Type B pancreatic cell (in vitro differentiated cells): ENCODE results near the gene SPINK1. TPM values are rescaled to one million over a fixed set of nuclear protein-coding genes. Genes with fewer than 3 reads are reported as not detected.

Experiments
- DNase-seq: peaks from one replicate; pipeline ENCODE4 v3.0.0; 2021; ENCODE audit warnings: mixed read lengths; ENCODE audit not compliant: unreplicated experiment; ENCODE audit errors: extremely low spot score
- H3K27ac Mint-ChIP-seq: 2 replicates; pipeline ENCODE4 v1.8.0; 2021; ENCODE audit warnings: mild to moderate bottlenecking, mixed read lengths
- H3K27me3 Mint-ChIP-seq: 2 replicates; pipeline ENCODE4 v1.8.0; 2021; ENCODE audit warnings: mixed read lengths
- H3K36me3 Mint-ChIP-seq: 2 replicates; pipeline ENCODE4 v1.8.0; 2021; ENCODE audit warnings: mixed read lengths
- H3K4me1 Mint-ChIP-seq: one replicate; pipeline ENCODE4 v1.8.0; 2021; ENCODE audit warnings: mixed read lengths; ENCODE audit not compliant: unreplicated experiment
- H3K4me3 Mint-ChIP-seq: 2 replicates; pipeline ENCODE4 v1.8.0; 2021; ENCODE audit warnings: mild to moderate bottlenecking, mixed read lengths
- H3K9me3 Mint-ChIP-seq: 2 replicates; pipeline ENCODE4 v1.8.0; 2021; ENCODE audit warnings: mixed read lengths
- total RNA-seq: library from RNA; stranded (reverse); gene quantifications from 2 replicates; pipeline ENCODE4 v1.2.1, GENCODE V29; 2021; ENCODE audit warnings: low replicate concordance
- TF ChIP-seq, protein P1 (sequence below): fragments of 200-600 bp; sonication (generic); conservative IDR thresholded peaks from 2 replicates; pipeline ENCODE4 v1.5.0; 2021; ENCODE audit warnings: antibody characterized with exemption, mild to moderate bottlenecking

Gene SPINK1
- total RNA-seq, 1 donor from 2014 or later: 930 TPM

DNA sequence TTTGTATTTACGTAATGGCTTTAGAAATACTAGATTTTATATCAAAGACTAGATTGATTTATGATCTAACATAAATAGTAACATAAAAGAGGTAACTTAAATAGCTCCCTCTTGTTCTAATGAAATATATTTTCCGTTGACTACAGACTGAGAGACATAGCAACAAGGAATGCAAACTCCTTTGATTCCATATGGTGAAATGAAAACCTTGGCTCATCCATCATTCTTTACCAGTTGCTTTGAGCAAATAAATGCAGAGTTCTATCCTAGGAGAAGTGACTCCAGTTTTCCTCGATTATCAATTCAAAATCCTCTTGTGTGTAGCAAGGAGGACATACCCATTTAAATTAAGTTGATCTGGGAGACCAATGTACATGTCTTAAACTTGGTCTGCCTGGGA, 31.0 kb downstream of the SPINK1 start:
- no peaks in the 10 kb centered on the region for H3K36me3 Mint-ChIP-seq
- no peaks in the 10 kb centered on the region for H3K4me1 Mint-ChIP-seq
- no peaks in the 10 kb centered on the region for H3K9me3 Mint-ChIP-seq
- H3K27ac Mint-ChIP-seq: no peak overlapping the region
- TF ChIP-seq, protein P1, sequence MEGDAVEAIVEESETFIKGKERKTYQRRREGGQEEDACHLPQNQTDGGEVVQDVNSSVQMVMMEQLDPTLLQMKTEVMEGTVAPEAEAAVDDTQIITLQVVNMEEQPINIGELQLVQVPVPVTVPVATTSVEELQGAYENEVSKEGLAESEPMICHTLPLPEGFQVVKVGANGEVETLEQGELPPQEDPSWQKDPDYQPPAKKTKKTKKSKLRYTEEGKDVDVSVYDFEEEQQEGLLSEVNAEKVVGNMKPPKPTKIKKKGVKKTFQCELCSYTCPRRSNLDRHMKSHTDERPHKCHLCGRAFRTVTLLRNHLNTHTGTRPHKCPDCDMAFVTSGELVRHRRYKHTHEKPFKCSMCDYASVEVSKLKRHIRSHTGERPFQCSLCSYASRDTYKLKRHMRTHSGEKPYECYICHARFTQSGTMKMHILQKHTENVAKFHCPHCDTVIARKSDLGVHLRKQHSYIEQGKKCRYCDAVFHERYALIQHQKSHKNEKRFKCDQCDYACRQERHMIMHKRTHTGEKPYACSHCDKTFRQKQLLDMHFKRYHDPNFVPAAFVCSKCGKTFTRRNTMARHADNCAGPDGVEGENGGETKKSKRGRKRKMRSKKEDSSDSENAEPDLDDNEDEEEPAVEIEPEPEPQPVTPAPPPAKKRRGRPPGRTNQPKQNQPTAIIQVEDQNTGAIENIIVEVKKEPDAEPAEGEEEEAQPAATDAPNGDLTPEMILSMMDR: no peak
- no peak overlapping the region for H3K4me3 Mint-ChIP-seq
- peaks cover 6% of the 10 kb centered on the region for H3K27me3 Mint-ChIP-seq
- DNase-seq: no peak

DNA sequence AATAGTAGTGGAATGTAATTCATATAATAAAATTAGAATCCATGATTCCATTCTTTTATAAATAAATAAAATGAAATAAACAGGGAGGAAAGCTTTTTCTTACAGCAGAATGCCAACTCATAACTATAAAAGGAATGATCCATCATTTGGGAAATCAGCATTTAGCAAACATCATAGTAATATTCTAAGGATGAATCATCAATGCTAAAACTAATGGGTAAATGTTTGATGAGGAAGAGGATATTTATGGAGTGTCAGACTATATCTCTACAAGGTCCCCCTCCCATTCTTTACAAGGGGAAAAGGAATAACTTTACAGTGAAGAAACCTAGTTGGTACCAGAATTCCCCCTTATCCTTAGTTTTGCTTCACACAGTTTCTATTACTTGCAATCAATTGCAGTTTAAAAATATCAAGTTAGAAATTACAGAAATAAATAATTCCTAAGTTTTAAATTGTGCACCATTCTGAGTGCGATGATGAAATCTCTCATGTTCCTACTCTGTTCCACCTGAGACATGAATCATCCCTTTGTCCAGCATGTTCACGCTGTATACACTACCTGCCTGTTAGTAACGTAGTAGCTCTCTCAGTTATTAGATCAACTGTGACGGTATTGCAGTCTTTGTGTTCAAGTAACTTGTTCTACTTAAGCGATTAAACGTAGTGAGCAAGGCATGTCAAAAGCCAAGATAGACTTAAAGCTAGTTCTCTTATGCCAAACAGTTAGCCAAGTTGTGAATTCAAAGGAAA, 34.7 kb downstream of the SPINK1 start:
- DNase-seq: no peak
- Mint-ChIP-seq H3K4me3 (no peak overlapping the region), H3K4me1 (no peaks in the 10 kb centered on the region), H3K9me3 (no peaks in the 10 kb centered on the region), H3K36me3 (no peaks in the 10 kb centered on the region), H3K27ac (no peak overlapping the region), H3K27me3 (peaks cover 6% of the 10 kb centered on the region)
- TF ChIP-seq, protein P1: no peak

- no peaks in the 10 kb centered on the region for H3K27me3 Mint-ChIP-seq
- no peaks in the 10 kb centered on the region for H3K4me1 Mint-ChIP-seq
- DNase-seq: no peak
- no peak overlapping the region for H3K4me3 Mint-ChIP-seq
- no peaks in the 10 kb centered on the region for H3K9me3 Mint-ChIP-seq
- TF ChIP-seq, protein P1: no peak
- H3K36me3 Mint-ChIP-seq: no peaks in the 10 kb centered on the region
- no peak overlapping the region for H3K27ac Mint-ChIP-seq
Observed at GRCh38 chr5:147791181-147791580, 40.3 kb downstream of the SPINK1 start.

- TF ChIP-seq, protein P1: no peak
- no peak for DNase-seq
- Mint-ChIP-seq H3K4me3 (no peak overlapping the region), H3K9me3 (no peaks in the 10 kb centered on the region), H3K27ac (no peak overlapping the region), H3K27me3 (no peaks in the 10 kb centered on the region), H3K36me3 (no peaks in the 10 kb centered on the region), H3K4me1 (no peaks in the 10 kb centered on the region)
Observed at GRCh38 chr5:147789820-147790219, 41.7 kb downstream of the SPINK1 start.

- Mint-ChIP-seq H3K27me3 (no peaks in the 10 kb centered on the region), H3K4me1 (no peaks in the 10 kb centered on the region), H3K36me3 (no peaks in the 10 kb centered on the region), H3K4me3 (no peak overlapping the region), H3K9me3 (no peaks in the 10 kb centered on the region), H3K27ac (no peak overlapping the region)
- TF ChIP-seq, protein P1: no peak
- no peak for DNase-seq
Observed at GRCh38 chr5:147788023-147788422, 43.4 kb downstream of the SPINK1 start.
